HG03469 (cell line): ENCODE measurements around the gene METTL3.
"Not testable (repeated sequence)": the region's sequence is repeated elsewhere in the genome, so short reads cannot be mapped to it uniquely, and the experiment has no call there.

ENCODE experiments used
- ATAC-seq: cut with Tn5 transposase; IDR thresholded peaks from one replicate; pipeline ENCODE4 v1.9.1; 2021; ENCODE audit warnings: mild to moderate bottlenecking, moderate library complexity, moderate number of reproducible peaks; ENCODE audit not compliant: unreplicated experiment

The METTL3 gene

GRCh38 chr14:21510735-21511657 lies at the start of gene METTL3:
Gene METTL3 (minus strand): TSS chr14:21511340. CDS start chr14:21511223, 117 bp downstream.
- peak; percentile 99 for ATAC-seq

- ATAC-seq: no peak
Measured at GRCh38 chr14:21558703-21559170, 47.6 kb upstream of the METTL3 start.

- ATAC-seq: no peak
Measured at GRCh38 chr14:21557084-21557901, 46.2 kb upstream of the METTL3 start.

- no peak for ATAC-seq
Measured at GRCh38 chr14:21556378-21557083, 45.4 kb upstream of the METTL3 start.

GRCh38 chr14:21553266-21553665 lies 42.1 kb upstream of the METTL3 start:
- ATAC-seq: no peak

- ATAC-seq: not testable (repeated sequence)
Measured at GRCh38 chr14:21544588-21544987, 33.4 kb upstream of the METTL3 start.

- ATAC-seq: no peak
Measured at GRCh38 chr14:21543963-21544362, 32.8 kb upstream of the METTL3 start.

GRCh38 chr14:21543521-21543960 lies 32.4 kb upstream of the METTL3 start:
- no peak for ATAC-seq

- ATAC-seq: no peak
Measured at GRCh38 chr14:21541413-21542074, 30.4 kb upstream of the METTL3 start.

- no peak for ATAC-seq
Measured at GRCh38 chr14:21539189-21539940, 28.2 kb upstream of the METTL3 start.

GRCh38 chr14:21537090-21537424 lies 25.9 kb upstream of the METTL3 start:
- no peak for ATAC-seq

- no peak for ATAC-seq
Measured at GRCh38 chr14:21536418-21537089, 25.4 kb upstream of the METTL3 start.

GRCh38 chr14:21535545-21536417 lies 24.6 kb upstream of the METTL3 start:
- no peak for ATAC-seq

GRCh38 chr14:21534576-21534975 lies 23.4 kb upstream of the METTL3 start:
- no peak for ATAC-seq

- no peak for ATAC-seq
Measured at GRCh38 chr14:21533294-21533693, 22.2 kb upstream of the METTL3 start.

- ATAC-seq: no peak
Measured at GRCh38 chr14:21529515-21529914, 18.4 kb upstream of the METTL3 start.

- ATAC-seq: no peak
Measured at GRCh38 chr14:21528381-21529348, 17.5 kb upstream of the METTL3 start.
